HS-5 (cell line): ENCODE measurements around the gene CERS6.

ENCODE experiments used
- DNase-seq: peaks from one replicate; pipeline ENCODE4 v3.0.0-alpha.2; 2012; ENCODE audit warnings: low read depth

The CERS6 gene

DNA sequence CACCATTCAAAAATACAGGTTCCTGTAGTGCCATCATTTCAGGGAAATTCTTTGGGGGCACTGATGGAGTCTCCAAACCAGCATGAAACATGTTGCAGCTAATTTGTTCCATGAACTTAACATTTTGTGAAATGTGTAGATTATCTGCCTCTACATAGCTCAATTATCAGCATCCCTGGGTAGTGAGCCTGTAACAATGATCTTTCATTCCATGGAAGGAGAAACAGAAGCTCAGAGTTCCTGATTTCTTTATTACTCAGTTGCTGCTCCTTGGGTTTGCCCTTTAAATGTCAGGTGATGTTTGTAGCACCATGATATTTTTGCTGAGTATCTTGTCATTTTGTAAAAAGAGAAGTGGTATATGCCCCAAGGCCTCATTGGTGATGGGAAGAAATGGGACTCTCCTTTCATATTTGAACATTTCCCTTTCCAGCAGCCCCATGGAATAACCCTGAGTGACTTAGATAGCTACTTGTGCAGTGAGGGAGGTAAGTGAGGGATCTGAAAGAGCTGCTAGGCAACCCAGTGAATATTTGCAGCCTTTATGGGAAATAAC, 146.9 kb downstream of the CERS6 start:
- no peak for DNase-seq

DNA sequence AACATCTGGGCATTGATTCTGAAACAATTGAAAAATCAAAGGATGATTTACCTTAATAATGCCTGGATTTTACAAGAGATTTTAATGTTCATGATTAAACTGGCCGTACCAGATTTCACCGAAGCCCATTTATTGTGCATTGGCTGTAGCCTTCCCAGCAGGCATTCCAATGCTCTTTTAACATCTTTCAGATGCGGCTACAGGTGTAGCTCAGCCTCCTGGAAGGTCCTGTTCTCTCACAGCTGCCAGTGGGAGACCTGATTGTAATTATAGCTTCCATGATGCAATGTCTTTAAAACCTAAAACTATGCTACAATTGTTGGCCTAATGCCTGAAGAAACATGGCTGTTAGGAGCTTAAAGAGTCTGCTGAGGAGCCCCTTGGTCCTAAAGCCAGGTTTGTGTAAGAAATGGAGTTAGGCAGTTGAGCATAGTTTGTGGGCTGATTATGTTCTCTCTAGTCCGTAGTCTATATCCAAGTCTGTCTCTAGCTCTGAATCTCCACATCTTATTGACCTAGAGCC, 147.4 kb downstream of the CERS6 start:
- DNase-seq, result no peak

DNA sequence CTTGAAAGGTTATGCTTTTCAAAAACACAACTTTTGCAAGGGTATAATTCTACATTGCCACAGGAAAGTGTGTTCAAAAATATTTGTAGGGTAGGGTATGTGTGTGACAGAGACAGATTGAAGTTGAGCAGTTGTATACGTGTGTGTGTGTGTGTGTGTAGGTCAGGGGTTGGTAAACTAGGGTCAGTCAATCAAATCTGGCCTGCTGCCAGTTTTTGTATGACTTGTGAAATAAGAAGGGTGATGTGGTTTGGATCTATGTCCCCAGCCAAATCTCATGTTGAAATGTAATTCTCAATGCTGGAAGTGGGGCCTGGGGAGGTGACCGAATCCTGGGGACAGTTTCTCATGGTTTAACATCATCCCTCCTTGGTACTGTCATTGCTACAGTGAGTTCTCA, 148.2 kb downstream of the CERS6 start:
- no peak for DNase-seq

GRCh38 chr2:168607992-168608391, 151.9 kb downstream of the CERS6 start:
- DNase-seq, result peak; percentile 6

- no peak for DNase-seq
These were observed 152.7 kb downstream of the CERS6 start for GRCh38 chr2:168608796-168609195.

DNA sequence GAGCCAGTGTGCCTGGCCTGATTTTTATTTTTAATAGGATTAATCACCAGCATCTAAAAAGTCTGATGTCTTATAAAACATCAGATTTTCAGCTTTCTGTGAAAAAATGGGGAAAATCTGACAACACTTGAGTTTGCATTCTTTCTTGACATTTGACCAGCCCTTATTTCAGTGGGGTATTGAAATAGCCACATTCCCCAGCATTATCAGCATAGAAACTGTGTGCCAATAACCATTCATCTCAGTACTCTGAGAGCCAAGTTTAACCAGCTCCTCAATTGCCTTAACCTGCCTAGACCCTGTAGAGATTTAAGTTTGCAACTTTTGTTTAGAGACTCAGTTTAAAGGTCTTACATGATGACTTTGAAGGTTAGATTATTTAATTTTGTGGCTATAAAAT, 155.0 kb downstream of the CERS6 start:
- DNase-seq, result no peak

GRCh38 chr2:168611896-168612650, 156.0 kb downstream of the CERS6 start:
- no peak for DNase-seq

GRCh38 chr2:168612719-168613118, 156.6 kb downstream of the CERS6 start:
- no peak for DNase-seq

DNA sequence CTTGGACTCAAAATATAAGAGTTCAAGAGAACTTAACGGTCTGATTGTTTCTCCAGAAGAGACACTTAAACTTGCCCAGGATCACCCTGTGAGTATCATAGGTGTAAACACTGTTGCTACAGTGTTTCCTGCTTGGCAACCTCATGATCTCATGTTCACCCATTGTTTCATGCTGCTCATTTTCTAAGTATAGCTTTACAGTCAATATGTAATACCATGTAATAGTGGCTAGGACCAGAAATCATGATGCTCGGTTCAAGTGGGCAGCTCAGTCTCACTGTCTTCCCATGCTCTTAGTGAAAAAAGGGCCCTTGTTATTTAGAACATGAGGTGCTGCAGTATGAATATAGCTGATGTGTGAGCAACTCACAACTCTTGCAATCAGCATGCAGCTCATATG, 157.5 kb downstream of the CERS6 start:
- no peak for DNase-seq

DNA sequence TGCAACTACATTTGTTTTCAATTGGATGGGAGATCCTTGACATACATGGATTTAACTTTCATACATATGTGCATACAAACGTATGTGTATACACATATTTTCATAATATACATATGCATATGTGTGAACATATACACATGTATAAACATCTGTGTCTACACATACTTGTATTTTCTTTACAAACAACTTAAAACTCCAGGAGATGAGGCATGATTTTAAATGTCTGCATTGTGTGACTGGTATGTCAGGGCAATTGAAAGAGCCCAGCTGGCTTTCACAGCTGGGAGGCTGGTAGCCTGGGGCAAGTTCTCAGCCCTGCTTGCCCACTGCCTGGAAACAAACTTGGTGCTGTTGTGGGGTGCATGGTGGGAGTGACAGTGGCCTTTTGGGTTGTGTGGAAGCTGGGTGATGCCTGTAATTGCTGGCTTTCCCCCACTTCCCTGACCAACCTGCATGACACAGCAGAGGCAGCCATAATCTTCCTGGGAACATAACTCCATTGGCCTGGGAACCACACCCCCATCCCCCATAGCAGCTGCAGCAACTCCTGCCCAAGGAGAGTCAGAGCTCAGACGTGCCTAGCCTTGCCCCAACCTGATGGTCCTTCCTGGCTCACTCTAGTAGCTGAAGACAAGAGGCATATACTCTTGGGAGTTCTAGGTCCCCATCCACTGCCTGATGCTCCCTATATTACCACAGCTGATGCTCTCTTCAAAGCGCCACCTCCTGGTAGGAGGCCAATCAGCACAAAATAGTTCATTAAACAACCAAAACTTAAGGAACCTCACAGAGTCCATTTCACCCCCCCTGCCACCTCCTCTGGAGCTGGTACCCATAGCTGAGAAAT, 158.3 kb downstream of the CERS6 start:
- no peak for DNase-seq

DNA sequence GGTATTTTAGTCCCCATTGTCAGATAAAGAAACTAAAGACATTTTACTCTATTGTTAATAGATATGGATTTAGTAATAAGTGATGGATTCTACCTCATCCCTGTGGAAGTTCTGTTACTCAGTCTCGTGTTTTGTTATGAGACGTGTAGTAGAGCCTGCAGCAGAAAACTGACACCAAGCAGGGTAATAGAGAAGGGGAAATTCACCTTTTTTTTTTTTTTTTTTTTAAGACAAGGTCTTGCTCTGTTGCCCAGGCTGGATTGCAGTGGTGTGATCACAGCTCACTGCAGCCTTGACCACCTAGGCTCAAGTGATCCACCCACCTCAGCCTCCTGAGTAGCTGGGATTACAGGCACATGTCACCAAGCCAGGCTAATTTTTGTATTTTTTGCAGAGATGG, 164.5 kb downstream of the CERS6 start:
- DNase-seq, result no peak

DNA sequence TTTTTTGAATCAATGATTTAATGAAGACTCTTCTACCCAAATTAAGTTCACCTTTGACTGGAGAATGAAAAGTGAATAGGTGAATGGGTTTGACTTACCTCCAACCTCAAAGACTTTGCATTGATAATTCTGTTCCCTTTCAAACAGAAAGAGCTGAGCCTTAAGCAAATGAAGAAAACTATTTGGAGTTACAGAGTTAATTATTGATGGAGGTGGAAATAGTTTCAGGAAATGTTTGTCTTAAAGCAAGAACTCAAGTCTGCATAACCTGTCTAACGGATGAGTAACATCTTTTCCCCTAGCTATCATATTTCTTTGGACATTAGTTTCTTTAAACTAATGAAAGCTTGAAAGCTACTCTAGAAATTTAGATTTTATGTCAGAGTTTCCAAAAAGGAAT, 166.5 kb downstream of the CERS6 start:
- DNase-seq, result no peak

- no peak for DNase-seq
These were observed 168.0 kb downstream of the CERS6 start for GRCh38 chr2:168624028-168624427.

DNA sequence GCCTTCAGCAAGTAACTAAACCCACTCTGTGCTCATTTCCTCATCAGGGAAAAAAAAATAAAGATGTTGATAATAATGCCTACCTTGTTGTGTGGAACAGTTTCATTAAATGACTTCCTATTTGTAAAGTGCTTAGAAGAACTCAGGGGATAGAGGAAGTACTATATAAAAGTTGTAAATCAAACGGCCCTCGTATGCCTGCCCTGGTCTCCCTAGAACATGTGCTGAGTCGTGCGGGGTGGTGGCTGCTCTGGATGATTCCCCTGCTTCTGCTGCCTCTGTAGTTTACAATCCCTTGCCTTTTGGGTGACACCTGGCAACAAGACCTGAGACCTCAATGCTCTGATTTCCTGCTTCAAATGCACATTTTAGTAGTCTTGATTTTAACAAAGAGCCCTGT, 170.0 kb downstream of the CERS6 start:
- no peak for DNase-seq

DNA sequence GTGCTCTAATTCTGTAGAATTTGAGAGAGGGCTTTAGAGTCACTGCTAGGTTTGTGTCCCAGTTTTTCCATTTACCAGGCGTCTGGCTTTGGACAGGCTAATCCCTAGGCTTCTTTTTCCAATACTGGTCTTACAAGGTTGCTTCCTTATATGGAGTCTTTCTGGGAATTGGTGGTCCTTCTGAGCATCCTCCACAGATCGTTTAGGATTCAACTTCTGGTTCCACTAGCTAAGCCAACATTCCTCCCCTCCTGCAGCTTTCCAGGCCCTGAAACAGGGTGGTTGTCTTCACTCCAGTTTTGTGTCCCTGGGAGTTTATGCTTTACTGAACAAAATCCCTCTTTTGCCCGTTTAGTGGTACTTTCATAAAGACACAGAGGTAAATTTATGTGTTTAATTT, 170.6 kb downstream of the CERS6 start:
- DNase-seq, result no peak

DNA sequence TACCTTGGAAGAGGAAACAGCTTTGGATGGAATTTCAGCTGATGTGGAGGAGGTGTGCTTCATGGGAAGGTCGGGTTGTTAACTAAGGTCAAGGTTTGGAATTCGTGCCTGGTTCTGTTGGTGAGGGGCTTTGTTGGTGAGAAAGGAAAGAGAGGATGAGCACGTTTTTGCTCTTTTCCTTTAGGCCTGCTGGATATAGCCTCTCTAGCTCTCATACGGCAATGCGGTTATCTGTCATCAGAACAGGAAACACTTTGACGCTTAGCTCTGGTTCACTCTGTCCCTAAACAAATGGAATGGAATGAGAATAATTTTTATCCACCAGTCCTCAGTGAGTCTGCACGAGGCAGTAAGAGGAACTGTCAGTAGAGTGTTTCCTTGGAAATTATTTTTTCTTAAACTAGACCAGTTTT, 176.6 kb downstream of the CERS6 start:
- DNase-seq, result no peak

- no peak for DNase-seq
These were observed 177.1 kb downstream of the CERS6 start for GRCh38 chr2:168633200-168633599.

DNA sequence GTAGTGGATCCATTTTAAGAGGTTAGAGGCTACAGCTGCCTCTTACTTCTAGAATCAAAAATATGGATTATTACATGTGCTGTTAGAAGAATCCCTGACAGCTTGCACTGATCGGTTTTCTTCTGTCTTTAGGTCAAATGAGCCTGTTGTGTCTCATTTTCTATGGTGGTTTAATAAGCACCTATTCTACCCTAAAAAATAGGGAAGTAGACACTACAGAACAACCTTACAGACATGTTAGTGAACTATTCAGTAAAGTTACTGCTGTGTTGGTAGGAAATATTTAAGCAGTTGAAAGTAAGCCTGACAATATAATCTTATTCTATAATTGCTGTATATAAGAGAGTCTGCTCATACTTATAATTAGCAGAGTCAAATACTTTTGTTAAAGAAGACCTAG, 177.8 kb downstream of the CERS6 start:
- no peak for DNase-seq

GRCh38 chr2:168635065-168635577, 179.0 kb downstream of the CERS6 start:
- DNase-seq, result no peak

DNA sequence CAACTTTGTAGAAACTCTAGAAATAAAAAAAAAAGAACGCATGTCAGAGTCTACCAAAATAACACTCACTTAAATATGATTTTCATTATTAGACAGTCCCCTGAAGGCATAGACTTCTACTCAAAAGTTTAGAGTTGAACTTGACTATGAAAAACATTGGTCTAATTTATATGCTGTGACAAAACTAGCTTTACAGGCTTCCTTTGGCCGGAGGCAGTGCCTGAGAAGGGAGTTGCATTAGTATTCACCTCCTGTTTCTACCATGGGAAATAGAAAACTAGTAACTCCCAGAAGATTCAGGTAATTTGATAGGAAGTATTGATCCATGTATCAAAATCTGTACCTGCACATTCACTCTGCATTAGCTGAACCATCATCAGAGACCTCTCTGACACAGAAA, 182.9 kb downstream of the CERS6 start:
- DNase-seq, result no peak

DNA sequence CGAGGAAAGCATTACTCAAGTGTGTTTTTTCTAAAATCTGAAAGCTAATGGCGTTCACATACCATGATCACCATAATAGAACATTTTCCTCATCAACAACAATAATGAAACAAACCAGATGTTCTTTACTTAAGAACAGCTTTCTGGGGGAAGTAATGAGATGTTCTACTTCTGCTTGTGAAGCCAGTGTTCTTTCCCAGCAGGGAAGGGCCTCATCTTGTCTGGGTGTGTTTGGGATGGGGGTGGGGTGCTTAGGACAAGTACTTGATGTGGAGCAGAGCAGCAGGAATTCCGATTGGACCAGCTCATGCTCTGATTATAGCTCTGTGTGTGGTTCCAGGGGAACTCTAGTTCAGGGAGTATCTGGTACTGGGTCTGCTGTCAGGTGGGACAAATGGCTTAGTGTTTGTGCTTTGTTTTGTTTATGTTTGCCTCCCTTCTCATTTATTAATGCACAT, 183.4 kb downstream of the CERS6 start:
- DNase-seq, result no peak

DNA sequence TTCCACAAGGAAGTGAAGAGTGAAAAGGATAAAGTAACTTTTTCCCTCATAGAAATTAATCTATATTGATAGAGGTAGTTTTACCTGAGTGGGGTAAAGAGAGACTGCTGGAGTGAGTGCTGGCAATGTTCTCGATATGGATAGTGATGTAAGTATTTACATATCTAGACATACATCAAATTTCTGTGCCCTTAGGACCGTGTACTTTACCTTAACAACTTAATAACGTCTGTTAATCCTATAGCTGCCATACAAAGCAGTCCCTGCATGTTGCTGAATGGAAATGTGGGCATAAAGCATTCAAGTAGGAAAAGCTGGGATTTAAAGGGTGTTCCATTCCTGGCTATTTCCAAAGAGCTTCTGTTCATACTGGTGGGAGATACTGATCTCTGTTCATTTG, 184.0 kb downstream of the CERS6 start:
- no peak for DNase-seq

GRCh38 chr2:168641636-168642035, 185.6 kb downstream of the CERS6 start:
- DNase-seq, result no peak
